Neural cell (in vitro differentiated cells): Measurements from ENCODE around the gene BAIAP2L1. TPM values are rescaled to one million over a fixed set of nuclear protein-coding genes. Genes with fewer than 3 reads are reported as not detected.

ENCODE experiments used
- H2AFZ ChIP-seq: fragments of 200-600, 300-800 bp; sonication (generic), shearing (Covaris generic); 2 replicates; pipeline ENCODE4 v1.6.0; 2014; ENCODE audit warnings: low read depth, mild to moderate bottlenecking, antibody characterized with exemption, low read length, moderate library complexity
- H3F3A ChIP-seq: fragments of 200-600 bp; shearing (Covaris generic); 2 replicates; pipeline ENCODE4 v1.6.1; 2016; ENCODE audit warnings: mild to moderate bottlenecking, moderate library complexity, mixed read lengths, antibody characterized with exemption, low read length; ENCODE audit not compliant: insufficient read depth, poor library complexity, severe bottlenecking
- H3K27ac ChIP-seq: fragments of 200-600, 300-800 bp; sonication (generic), shearing (Covaris generic); 2 replicates; pipeline ENCODE4 v1.5.1; 2014; ENCODE audit warnings: mild to moderate bottlenecking, low read length, moderate library complexity
- H3K27me3 ChIP-seq: fragments of 300-800, 200-600 bp; sonication (generic), shearing (Covaris generic); 2 replicates; pipeline ENCODE4 v1.6.0; 2014; ENCODE audit warnings: mild to moderate bottlenecking, low read depth, low read length, moderate library complexity; ENCODE audit not compliant: insufficient read depth
- H3K36me3 ChIP-seq: fragments of 300-800, 200-600 bp; sonication (generic), shearing (Covaris generic); 2 replicates; pipeline ENCODE4 v1.5.1; 2014; ENCODE audit warnings: mild to moderate bottlenecking, antibody characterized with exemption, low read length, moderate library complexity; ENCODE audit not compliant: insufficient read depth
- H3K4me2 ChIP-seq: fragments of 300-800, 200-600 bp; sonication (generic), shearing (Covaris generic); 2 replicates; pipeline ENCODE4 v1.6.0; 2014; ENCODE audit warnings: mild to moderate bottlenecking, low read length
- H3K4me3 ChIP-seq: fragments of 300-800, 200-600 bp; sonication (generic), shearing (Covaris generic); 2 replicates; pipeline ENCODE4 v1.5.1; 2014; ENCODE audit warnings: mild to moderate bottlenecking, low read length, moderate library complexity
- H3K79me2 ChIP-seq: fragments of 200-600 bp; shearing (Covaris generic); replicated peaks from 2 replicates; pipeline ENCODE4 v1.6.0; 2014; ENCODE audit warnings: mild to moderate bottlenecking, low read length, moderate library complexity; ENCODE audit not compliant: insufficient read depth
- H3K9ac ChIP-seq: fragments of 300-800, 200-600 bp; sonication (generic), shearing (Covaris generic); 2 replicates; pipeline ENCODE4 v1.6.1; 2016; ENCODE audit warnings: mild to moderate bottlenecking, low read length, mixed read lengths
- H3K9me2 ChIP-seq: fragments of 200-600 bp; shearing (Covaris generic); 2 replicates; pipeline ENCODE4 v1.6.1; 2016; ENCODE audit warnings: mild to moderate bottlenecking, low read length, mixed read lengths; ENCODE audit not compliant: insufficient read depth
- H3K9me3 ChIP-seq: fragments of 200-600, 300-800 bp; sonication (generic), shearing (Covaris generic); 2 replicates; pipeline ENCODE4 v1.6.1; 2016; ENCODE audit warnings: mild to moderate bottlenecking, mixed run types, low read length, moderate library complexity, mixed read lengths
- H4K20me1 ChIP-seq: fragments of 200-600 bp; shearing (Covaris generic); 2 replicates; pipeline ENCODE4 v1.6.1; 2016; ENCODE audit warnings: mild to moderate bottlenecking, mixed run types; ENCODE audit not compliant: insufficient read depth
- EP300 ChIP-seq: fragments of 450-650 bp; conservative IDR thresholded peaks from 2 replicates; pipeline ENCODE4 v1.6.1; 2014; ENCODE audit warnings: antibody characterized with exemption, mild to moderate bottlenecking, moderate library complexity; ENCODE audit not compliant: poor library complexity, severe bottlenecking
- EZH2 ChIP-seq: fragments of 200-600, 300-800 bp; shearing (Covaris generic), sonication (generic); IDR thresholded peaks from 2 replicates; pipeline ENCODE4 v1.6.1; 2014; ENCODE audit warnings: antibody characterized with exemption, low read length, borderline replicate concordance, mild to moderate bottlenecking; ENCODE audit not compliant: insufficient read depth, poor library complexity, severe bottlenecking
- MXI1 ChIP-seq: fragments of 450-650 bp; conservative IDR thresholded peaks from 2 replicates; pipeline ENCODE4 v1.6.1; 2014; ENCODE audit warnings: antibody characterized with exemption, mild to moderate bottlenecking; ENCODE audit not compliant: poor library complexity, severe bottlenecking
- POLR2AphosphoS5 ChIP-seq: IDR thresholded peaks from 2 replicates; pipeline ENCODE4 v1.6.1; 2012
- RAD21 ChIP-seq: fragments of 450-650 bp; conservative IDR thresholded peaks from 2 replicates; pipeline ENCODE4 v1.6.1; 2014; ENCODE audit warnings: antibody characterized with exemption, mild to moderate bottlenecking, moderate library complexity
- SMC3 ChIP-seq: fragments of 450-650 bp; conservative IDR thresholded peaks from 2 replicates; pipeline ENCODE4 v1.6.1; 2014; ENCODE audit warnings: antibody characterized with exemption, mild to moderate bottlenecking, moderate library complexity; ENCODE audit not compliant: poor library complexity
- TAF1 ChIP-seq: IDR thresholded peaks from 2 replicates; pipeline ENCODE4 v1.6.1; 2012; ENCODE audit warnings: low read depth
- polyA plus RNA-seq: library from polyadenylated mRNA; depleted of rRNA; stranded (reverse); fragments of >200 nt; gene quantifications from 2 replicates; pipeline ENCODE4 v1.2.3, GENCODE V29; 2014
- TF ChIP-seq, protein P1 (sequence below): IDR thresholded peaks from 2 replicates; pipeline ENCODE4 v1.6.1; 2012; ENCODE audit warnings: borderline replicate concordance
- TF ChIP-seq, protein P2 (sequence below): fragments of 450-650 bp; IDR thresholded peaks from 2 replicates; pipeline ENCODE4 v1.5.1; 2014; ENCODE audit warnings: antibody characterized with exemption, mild to moderate bottlenecking, moderate library complexity; ENCODE audit not compliant: poor library complexity, severe bottlenecking

Gene BAIAP2L1
- polyA plus RNA-seq, 1 donor from 2014 or later = not detected

DNA sequence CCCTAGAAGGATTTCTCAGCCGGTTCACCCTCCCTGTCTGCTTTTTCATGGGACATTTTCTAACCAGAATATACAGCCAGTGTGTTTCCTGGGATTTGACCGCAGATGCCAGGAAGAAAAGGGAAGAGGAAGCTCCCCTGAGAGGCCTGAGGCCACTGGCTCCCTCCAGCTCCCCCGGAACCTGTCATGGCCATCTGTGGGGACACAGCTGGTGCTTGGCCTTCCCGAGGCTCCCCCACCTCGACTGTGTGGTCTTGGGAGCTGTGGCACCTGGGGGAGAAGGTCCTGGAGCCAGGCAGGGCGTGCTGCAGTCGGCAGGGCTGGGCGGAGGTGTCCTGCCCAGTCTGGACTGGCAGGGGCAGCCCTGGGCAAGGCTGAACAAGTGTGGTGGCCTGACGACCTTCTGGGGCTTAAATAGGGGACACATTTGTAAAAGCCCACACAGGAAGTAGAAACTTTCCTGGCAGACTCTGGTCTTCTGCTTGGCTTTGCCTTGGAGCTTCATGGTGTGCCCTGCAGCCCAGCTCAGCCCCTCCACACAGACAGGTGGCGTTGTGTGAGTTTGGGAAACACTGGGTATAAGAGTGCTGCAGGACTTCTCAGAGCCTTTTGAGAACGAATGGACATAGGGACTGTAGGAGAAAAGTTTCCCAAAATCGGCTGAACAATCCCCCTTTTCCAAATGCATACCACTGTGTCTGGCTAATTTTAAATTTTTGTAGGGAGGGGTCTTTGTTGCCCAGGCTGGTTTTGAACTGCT, 112.6 kb downstream of the BAIAP2L1 start:
- Histone ChIP-seq H4K20me1 (peaks cover 6% of the 10 kb centered on the region), H3K4me2 (no peak overlapping the region), H3K4me3 (no peak overlapping the region), H2AFZ (no peak overlapping the region), H3K9ac (no peak overlapping the region), H3K27ac (no peak overlapping the region), H3F3A (no peaks in the 10 kb centered on the region), H3K27me3 (no peaks in the 10 kb centered on the region), H3K9me2 (no peaks in the 10 kb centered on the region), H3K36me3 (no peaks in the 10 kb centered on the region), H3K79me2 (peaks cover 12% of the 10 kb centered on the region), H3K9me3 (no peaks in the 10 kb centered on the region)
- no peak for TF ChIP-seq EZH2
- no peak for TF ChIP-seq TAF1
- TF ChIP-seq, protein P1, sequence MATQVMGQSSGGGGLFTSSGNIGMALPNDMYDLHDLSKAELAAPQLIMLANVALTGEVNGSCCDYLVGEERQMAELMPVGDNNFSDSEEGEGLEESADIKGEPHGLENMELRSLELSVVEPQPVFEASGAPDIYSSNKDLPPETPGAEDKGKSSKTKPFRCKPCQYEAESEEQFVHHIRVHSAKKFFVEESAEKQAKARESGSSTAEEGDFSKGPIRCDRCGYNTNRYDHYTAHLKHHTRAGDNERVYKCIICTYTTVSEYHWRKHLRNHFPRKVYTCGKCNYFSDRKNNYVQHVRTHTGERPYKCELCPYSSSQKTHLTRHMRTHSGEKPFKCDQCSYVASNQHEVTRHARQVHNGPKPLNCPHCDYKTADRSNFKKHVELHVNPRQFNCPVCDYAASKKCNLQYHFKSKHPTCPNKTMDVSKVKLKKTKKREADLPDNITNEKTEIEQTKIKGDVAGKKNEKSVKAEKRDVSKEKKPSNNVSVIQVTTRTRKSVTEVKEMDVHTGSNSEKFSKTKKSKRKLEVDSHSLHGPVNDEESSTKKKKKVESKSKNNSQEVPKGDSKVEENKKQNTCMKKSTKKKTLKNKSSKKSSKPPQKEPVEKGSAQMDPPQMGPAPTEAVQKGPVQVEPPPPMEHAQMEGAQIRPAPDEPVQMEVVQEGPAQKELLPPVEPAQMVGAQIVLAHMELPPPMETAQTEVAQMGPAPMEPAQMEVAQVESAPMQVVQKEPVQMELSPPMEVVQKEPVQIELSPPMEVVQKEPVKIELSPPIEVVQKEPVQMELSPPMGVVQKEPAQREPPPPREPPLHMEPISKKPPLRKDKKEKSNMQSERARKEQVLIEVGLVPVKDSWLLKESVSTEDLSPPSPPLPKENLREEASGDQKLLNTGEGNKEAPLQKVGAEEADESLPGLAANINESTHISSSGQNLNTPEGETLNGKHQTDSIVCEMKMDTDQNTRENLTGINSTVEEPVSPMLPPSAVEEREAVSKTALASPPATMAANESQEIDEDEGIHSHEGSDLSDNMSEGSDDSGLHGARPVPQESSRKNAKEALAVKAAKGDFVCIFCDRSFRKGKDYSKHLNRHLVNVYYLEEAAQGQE = no peak
- TF ChIP-seq EP300 = no peak
- TF ChIP-seq SMC3 = no peak
- TF ChIP-seq POLR2AphosphoS5 = no peak
- TF ChIP-seq RAD21 = no peak
- no peak for TF ChIP-seq MXI1
- TF ChIP-seq, protein P2, sequence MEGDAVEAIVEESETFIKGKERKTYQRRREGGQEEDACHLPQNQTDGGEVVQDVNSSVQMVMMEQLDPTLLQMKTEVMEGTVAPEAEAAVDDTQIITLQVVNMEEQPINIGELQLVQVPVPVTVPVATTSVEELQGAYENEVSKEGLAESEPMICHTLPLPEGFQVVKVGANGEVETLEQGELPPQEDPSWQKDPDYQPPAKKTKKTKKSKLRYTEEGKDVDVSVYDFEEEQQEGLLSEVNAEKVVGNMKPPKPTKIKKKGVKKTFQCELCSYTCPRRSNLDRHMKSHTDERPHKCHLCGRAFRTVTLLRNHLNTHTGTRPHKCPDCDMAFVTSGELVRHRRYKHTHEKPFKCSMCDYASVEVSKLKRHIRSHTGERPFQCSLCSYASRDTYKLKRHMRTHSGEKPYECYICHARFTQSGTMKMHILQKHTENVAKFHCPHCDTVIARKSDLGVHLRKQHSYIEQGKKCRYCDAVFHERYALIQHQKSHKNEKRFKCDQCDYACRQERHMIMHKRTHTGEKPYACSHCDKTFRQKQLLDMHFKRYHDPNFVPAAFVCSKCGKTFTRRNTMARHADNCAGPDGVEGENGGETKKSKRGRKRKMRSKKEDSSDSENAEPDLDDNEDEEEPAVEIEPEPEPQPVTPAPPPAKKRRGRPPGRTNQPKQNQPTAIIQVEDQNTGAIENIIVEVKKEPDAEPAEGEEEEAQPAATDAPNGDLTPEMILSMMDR = no peak

DNA sequence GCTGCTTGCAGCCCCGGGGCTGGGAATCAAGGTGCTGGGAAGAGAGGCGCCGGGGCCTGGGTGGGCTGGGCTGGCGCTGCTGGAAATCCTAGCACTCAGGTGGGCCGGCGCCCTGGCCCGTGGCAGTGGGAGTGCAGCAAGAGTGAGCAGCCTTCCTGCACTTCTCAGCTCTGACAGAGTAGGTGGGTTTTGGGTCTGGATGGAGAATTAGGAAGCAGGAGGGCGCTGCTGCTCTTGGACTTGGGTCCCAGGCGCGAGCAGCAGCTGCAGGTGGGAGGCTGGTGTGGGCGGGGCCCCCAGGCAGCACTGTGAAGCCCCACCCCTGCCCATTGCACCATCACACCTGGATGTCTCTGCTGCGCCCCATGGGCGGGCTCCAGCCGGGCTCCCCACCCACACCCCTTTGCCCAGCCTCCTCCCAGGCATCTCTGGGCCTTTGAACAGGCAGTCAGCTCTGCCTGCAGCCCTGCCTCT, 113.4 kb downstream of the BAIAP2L1 start:
- H3K9me3 ChIP-seq = no peaks in the 10 kb centered on the region
- no peak overlapping the region for H2AFZ ChIP-seq
- H3K27ac ChIP-seq = no peak overlapping the region
- no peaks in the 10 kb centered on the region for H3K36me3 ChIP-seq
- no peak overlapping the region for H3K4me3 ChIP-seq
- no peak overlapping the region for H3K4me2 ChIP-seq
- H3K79me2 ChIP-seq = peaks cover 19% of the 10 kb centered on the region
- H3K9ac ChIP-seq = no peak overlapping the region
- TF ChIP-seq EZH2 (no peak), POLR2AphosphoS5 (no peak), TAF1 (no peak)
- TF ChIP-seq, protein P2 = no peak
- TF ChIP-seq, protein P1 = no peak
- peaks cover 6% of the 10 kb centered on the region for H4K20me1 ChIP-seq
- H3K9me2 ChIP-seq = no peaks in the 10 kb centered on the region
- H3K27me3 ChIP-seq = no peaks in the 10 kb centered on the region
- H3F3A ChIP-seq = no peaks in the 10 kb centered on the region
